GM23338 (cell line): Measurements from ENCODE around the gene POGZ. TPM values are rescaled to one million over a fixed set of nuclear protein-coding genes. Genes with fewer than 3 reads are reported as not detected.

Experiments used
- CREB1 ChIP-seq: fragments of 250-450 bp; sonication (Bioruptor Pico); IDR thresholded peaks from 2 replicates; pipeline ENCODE4 v1.5.0; 2020; ENCODE audit warnings: low read depth, mild to moderate bottlenecking, moderate library complexity
- EZH2phosphoT487 ChIP-seq: fragments of 200-600 bp; sonication (generic); IDR thresholded peaks from one replicate; pipeline ENCODE4 v1.8.1; 2018; ENCODE audit warnings: antibody characterized with exemption; ENCODE audit not compliant: unreplicated experiment
- JUNB ChIP-seq: IDR thresholded peaks from one replicate; pipeline ENCODE4 v1.6.1; 2016; ENCODE audit warnings: antibody characterized with exemption; ENCODE audit not compliant: unreplicated experiment
- NANOG ChIP-seq: IDR thresholded peaks from 2 replicates; pipeline ENCODE4 v1.6.1; 2016; ENCODE audit warnings: antibody characterized with exemption, borderline replicate concordance
- POLR2AphosphoS5 ChIP-seq: IDR thresholded peaks from 2 replicates; pipeline ENCODE4 v1.6.1; 2016; ENCODE audit warnings: antibody characterized with exemption, low read depth
- STAT1 ChIP-seq: IDR thresholded peaks from one replicate; pipeline ENCODE4 v1.6.1; 2016; ENCODE audit warnings: antibody characterized with exemption; ENCODE audit not compliant: unreplicated experiment
- ZNF114 ChIP-seq: fragments of 250-450 bp; sonication (Bioruptor Pico); IDR thresholded peaks from 2 replicates; pipeline ENCODE4 v1.5.0; 2020; ENCODE audit warnings: mild to moderate bottlenecking, moderate library complexity
- ZNF331 ChIP-seq: fragments of 250-450 bp; sonication (Bioruptor Pico); IDR thresholded peaks from 2 replicates; pipeline ENCODE4 v1.5.0; 2020; ENCODE audit warnings: low read depth, mild to moderate bottlenecking, moderate library complexity
- ZNF462 ChIP-seq: fragments of 250-450 bp; sonication (Bioruptor Pico); IDR thresholded peaks from 2 replicates; pipeline ENCODE4 v1.5.0; 2020; ENCODE audit warnings: mild to moderate bottlenecking, moderate library complexity
- polyA plus RNA-seq: library from polyadenylated mRNA; unstranded; fragments of >200 nt; fragmentation: Nextera tagmentation; extraction: Ambion mirVana; gene quantifications from 2 replicates; pipeline ENCODE4 v1.2.1, GENCODE V29; 2016
- total RNA-seq: library from RNA; depleted of rRNA; stranded (reverse); fragments of >200 nt; shearing (Covaris generic); gene quantifications from 2 replicates; pipeline ENCODE4 v1.2.3, GENCODE V29; 2014
- TF ChIP-seq, protein P1 (sequence below): IDR thresholded peaks from one replicate; pipeline ENCODE4 v1.6.1; 2018; ENCODE audit warnings: antibody characterized with exemption; ENCODE audit not compliant: unreplicated experiment

Gene POGZ
- total and polyA plus RNA-seq, 2 experiments from 2014 or later, result 47.0 to 72.5 TPM

DNA sequence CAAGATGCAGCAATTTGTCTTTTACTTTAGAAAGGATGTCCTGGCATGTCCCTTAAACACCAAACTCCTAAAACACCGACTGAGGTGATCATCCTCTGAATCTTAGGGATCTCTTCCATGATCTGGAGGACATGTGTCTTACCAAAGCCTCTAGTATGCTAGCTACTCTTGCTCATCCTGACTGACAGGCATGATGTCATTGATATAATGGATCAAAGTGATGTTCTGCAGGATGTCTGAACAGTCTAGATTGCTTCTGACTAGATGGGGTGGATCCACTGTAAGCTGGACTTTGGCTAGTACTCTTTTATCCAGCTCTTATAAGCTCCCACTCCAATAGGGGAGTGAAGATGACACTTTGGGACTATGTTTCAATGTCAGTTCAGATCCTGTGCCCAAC is 40.6 kb upstream of the POGZ start (continued):
- TF ChIP-seq, protein P1, sequence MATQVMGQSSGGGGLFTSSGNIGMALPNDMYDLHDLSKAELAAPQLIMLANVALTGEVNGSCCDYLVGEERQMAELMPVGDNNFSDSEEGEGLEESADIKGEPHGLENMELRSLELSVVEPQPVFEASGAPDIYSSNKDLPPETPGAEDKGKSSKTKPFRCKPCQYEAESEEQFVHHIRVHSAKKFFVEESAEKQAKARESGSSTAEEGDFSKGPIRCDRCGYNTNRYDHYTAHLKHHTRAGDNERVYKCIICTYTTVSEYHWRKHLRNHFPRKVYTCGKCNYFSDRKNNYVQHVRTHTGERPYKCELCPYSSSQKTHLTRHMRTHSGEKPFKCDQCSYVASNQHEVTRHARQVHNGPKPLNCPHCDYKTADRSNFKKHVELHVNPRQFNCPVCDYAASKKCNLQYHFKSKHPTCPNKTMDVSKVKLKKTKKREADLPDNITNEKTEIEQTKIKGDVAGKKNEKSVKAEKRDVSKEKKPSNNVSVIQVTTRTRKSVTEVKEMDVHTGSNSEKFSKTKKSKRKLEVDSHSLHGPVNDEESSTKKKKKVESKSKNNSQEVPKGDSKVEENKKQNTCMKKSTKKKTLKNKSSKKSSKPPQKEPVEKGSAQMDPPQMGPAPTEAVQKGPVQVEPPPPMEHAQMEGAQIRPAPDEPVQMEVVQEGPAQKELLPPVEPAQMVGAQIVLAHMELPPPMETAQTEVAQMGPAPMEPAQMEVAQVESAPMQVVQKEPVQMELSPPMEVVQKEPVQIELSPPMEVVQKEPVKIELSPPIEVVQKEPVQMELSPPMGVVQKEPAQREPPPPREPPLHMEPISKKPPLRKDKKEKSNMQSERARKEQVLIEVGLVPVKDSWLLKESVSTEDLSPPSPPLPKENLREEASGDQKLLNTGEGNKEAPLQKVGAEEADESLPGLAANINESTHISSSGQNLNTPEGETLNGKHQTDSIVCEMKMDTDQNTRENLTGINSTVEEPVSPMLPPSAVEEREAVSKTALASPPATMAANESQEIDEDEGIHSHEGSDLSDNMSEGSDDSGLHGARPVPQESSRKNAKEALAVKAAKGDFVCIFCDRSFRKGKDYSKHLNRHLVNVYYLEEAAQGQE, result no peak
- TF ChIP-seq POLR2AphosphoS5 (no peak), NANOG (no peak), ZNF114 (CRISPR knock-in tag) (no peak), EZH2phosphoT487 (no peak), ZNF331 (CRISPR knock-in tag) (no peak), JUNB (no peak), STAT1 (no peak), ZNF462 (no peak), CREB1 (CRISPR knock-in tag) (no peak)
